H9 (cell line): Measurements from ENCODE around the gene BCCIP. TPM values are rescaled to one million over a fixed set of nuclear protein-coding genes. Genes with fewer than 3 reads are reported as not detected.

ENCODE experiments used
- DNase-seq: peaks from one replicate; pipeline ENCODE4 v3.0.0-alpha.2; 2017
- H2AFZ ChIP-seq: one replicate; pipeline ENCODE4 v1.6.1; 2013; ENCODE audit warnings: mild to moderate bottlenecking, low read length, control low read depth, moderate library complexity
- H2AK5ac ChIP-seq: 2 replicates; pipeline ENCODE4 v1.6.1; 2013; ENCODE audit warnings: low read length, control low read depth, mixed read lengths; ENCODE audit not compliant: insufficient read length
- H2BK120ac ChIP-seq: one replicate; pipeline ENCODE4 v1.6.1; 2013; ENCODE audit warnings: low read depth, mild to moderate bottlenecking, low read length, control low read depth, inconsistent platforms; ENCODE audit not compliant: poor library complexity, severe bottlenecking
- H2BK12ac ChIP-seq: 2 replicates; pipeline ENCODE4 v1.6.1; 2013; ENCODE audit warnings: low read length, control low read depth, mixed read lengths, low read depth; ENCODE audit not compliant: insufficient read length
- H2BK15ac ChIP-seq: 2 replicates; pipeline ENCODE4 v1.6.1; 2013; ENCODE audit warnings: low read depth, low read length, control low read depth
- H2BK20ac ChIP-seq: one replicate; pipeline ENCODE4 v1.6.1; 2013; ENCODE audit warnings: low read depth, mild to moderate bottlenecking, low read length, control low read depth, inconsistent platforms; ENCODE audit not compliant: poor library complexity, severe bottlenecking
- H2BK5ac ChIP-seq: 2 replicates; pipeline ENCODE4 v1.6.1; 2013; ENCODE audit warnings: low read length, control low read depth, mixed read lengths; ENCODE audit not compliant: insufficient read length
- H3K14ac ChIP-seq: 2 replicates; pipeline ENCODE4 v1.6.1; 2013; ENCODE audit warnings: low read length, control low read depth; ENCODE audit not compliant: insufficient read depth
- H3K18ac ChIP-seq: 2 replicates; pipeline ENCODE4 v1.6.1; 2013; ENCODE audit warnings: low read depth, mild to moderate bottlenecking, mixed read lengths, low read length, control low read depth; ENCODE audit not compliant: insufficient read length
- H3K23ac ChIP-seq: 2 replicates; pipeline ENCODE4 v1.6.1; 2013; ENCODE audit warnings: low read length, control low read depth, mixed read lengths, low read depth; ENCODE audit not compliant: insufficient read length
- H3K23me2 ChIP-seq: 2 replicates; pipeline ENCODE4 v1.6.1; 2013; ENCODE audit warnings: low read depth, mild to moderate bottlenecking, mixed read lengths, low read length, control low read depth; ENCODE audit not compliant: insufficient read length, poor library complexity, severe bottlenecking
- H3K27ac ChIP-seq: 2 replicates; pipeline ENCODE4 v1.5.1; 2013; ENCODE audit warnings: low read length, control low read depth, mixed read lengths, low read depth; ENCODE audit not compliant: insufficient read length
- H3K27me3 ChIP-seq: 2 replicates; pipeline ENCODE4 v1.6.1; 2013; ENCODE audit warnings: low read length, control low read depth, inconsistent platforms; ENCODE audit not compliant: insufficient read depth
- H3K4ac ChIP-seq: 2 replicates; pipeline ENCODE4 v1.6.1; 2013; ENCODE audit warnings: low read depth, mild to moderate bottlenecking, control low read depth, inconsistent platforms, low read length, moderate library complexity
- H3K4me1 ChIP-seq: 2 replicates; pipeline ENCODE4 v1.6.1; 2013; ENCODE audit warnings: low read length, control low read depth, inconsistent platforms; ENCODE audit not compliant: insufficient read depth
- H3K4me2 ChIP-seq: 2 replicates; pipeline ENCODE4 v1.6.1; 2013; ENCODE audit warnings: low read length, control low read depth, mixed read lengths; ENCODE audit not compliant: insufficient read length, insufficient read depth
- H3K56ac ChIP-seq: 2 replicates; pipeline ENCODE4 v1.6.1; 2013; ENCODE audit warnings: low read depth, mild to moderate bottlenecking, mixed read lengths, low read length, control low read depth; ENCODE audit not compliant: insufficient read length
- H3K79me1 ChIP-seq: 2 replicates; pipeline ENCODE4 v1.6.1; 2013; ENCODE audit warnings: low read depth, mild to moderate bottlenecking, moderate library complexity, low read length, control low read depth, inconsistent platforms; ENCODE audit not compliant: insufficient read depth, poor library complexity, severe bottlenecking
- H3K79me2 ChIP-seq: 2 replicates; pipeline ENCODE4 v1.6.1; 2013; ENCODE audit warnings: low read length, control low read depth, inconsistent platforms; ENCODE audit not compliant: insufficient read depth
- H3K9ac ChIP-seq: 2 replicates; pipeline ENCODE4 v1.6.1; 2013; ENCODE audit warnings: low read length, control low read depth, mixed read lengths; ENCODE audit not compliant: insufficient read length; ENCODE audit errors: extremely low read depth
- H3K9me3 ChIP-seq: one replicate; pipeline ENCODE4 v1.6.1; 2013; ENCODE audit warnings: low read depth, low read length, inconsistent platforms; ENCODE audit not compliant: control insufficient read depth
- H3T11ph ChIP-seq: one replicate; pipeline ENCODE4 v1.6.1; 2013; ENCODE audit warnings: mild to moderate bottlenecking, low read length, control low read depth, inconsistent platforms
- H4K20me1 ChIP-seq: one replicate; pipeline ENCODE4 v1.6.1; 2013; ENCODE audit not compliant: control insufficient read depth, insufficient read length, insufficient read depth
- H4K5ac ChIP-seq: 2 replicates; pipeline ENCODE4 v1.6.1; 2013; ENCODE audit warnings: low read depth, mild to moderate bottlenecking, mixed read lengths, low read length, control low read depth; ENCODE audit not compliant: insufficient read length
- H4K8ac ChIP-seq: replicated peaks from 2 replicates; pipeline ENCODE4 v1.6.1; 2013; ENCODE audit warnings: low read length, control low read depth, mixed read lengths, low read depth; ENCODE audit not compliant: insufficient read length
- H4K91ac ChIP-seq: 2 replicates; pipeline ENCODE4 v1.6.1; 2013; ENCODE audit warnings: low read depth, mild to moderate bottlenecking, moderate library complexity, mixed read lengths, low read length, control low read depth; ENCODE audit not compliant: insufficient read length
- H3K27ac Mint-ChIP-seq, 3 experiments: 2 replicates in 2 of 3; 3 replicates in 1 of 3; pipeline ENCODE4 v1.8.0; 2020 to 2021; ENCODE audit warnings: mixed read lengths in 3 of 3, mild to moderate bottlenecking in 1 of 3, moderate library complexity in 1 of 3
- H3K27me3 Mint-ChIP-seq: 2 replicates; pipeline ENCODE4 v1.8.0; 2021; ENCODE audit warnings: low read depth, mild to moderate bottlenecking, moderate library complexity, mixed read lengths
- H3K36me3 Mint-ChIP-seq, 3 experiments: 2 replicates in 2 of 3; 3 replicates in 1 of 3; pipeline ENCODE4 v1.8.0; 2020 to 2021; ENCODE audit warnings: low read depth in 3 of 3, mixed read lengths in 3 of 3; ENCODE audit not compliant: insufficient read depth in 1 of 3
- H3K4me1 Mint-ChIP-seq, 2 experiments: 2 replicates each; pipeline ENCODE4 v1.8.0; 2020; ENCODE audit warnings: mixed read lengths in 2 of 2
- H3K4me3 Mint-ChIP-seq, 2 experiments: 2 replicates in 1 of 2; 3 replicates in 1 of 2; pipeline ENCODE4 v1.8.0; 2020 to 2021; ENCODE audit warnings: mild to moderate bottlenecking in 2 of 2, mixed read lengths in 2 of 2, moderate library complexity in 1 of 2
- H3K9me3 Mint-ChIP-seq, 2 experiments: 2 replicates in 1 of 2; 3 replicates in 1 of 2; pipeline ENCODE4 v1.8.0; 2020; ENCODE audit warnings: mild to moderate bottlenecking in 2 of 2, mixed read lengths in 2 of 2, moderate library complexity in 1 of 2
- CTCF ChIP-seq: fragments of 200-600 bp; sonication (generic); conservative IDR thresholded peaks from 3 replicates; pipeline ENCODE4 v1.8.0; 2021; ENCODE audit warnings: antibody characterized with exemption, mild to moderate bottlenecking
- WGBS: extraction: QIAGEN DNeasy Blood & Tissue Kit; methylation state at CpG from one replicate; pipeline ENCODE4 v1.1.7; 2013; ENCODE audit warnings: missing lambda C conversion rate, low lambda C conversion rate, mixed read lengths; ENCODE audit not compliant: insufficient read length; ENCODE audit errors: extremely low coverage; 5-methylcytosine and 5-hydroxymethylcytosine counted together
- total RNA-seq: library from RNA; stranded (reverse); gene quantifications from 2 replicates; pipeline ENCODE4 v1.2.1, GENCODE V29; 2021

Gene BCCIP
- total RNA-seq, 1 experiment from 2014 or later = 119 TPM

- Histone ChIP-seq H3K9me3 (no peaks in the 10 kb centered on the region), H4K20me1 (no peaks in the 10 kb centered on the region), H3K18ac (no peak overlapping the region), H3K9ac (no peak overlapping the region), H3K79me1 (no peaks in the 10 kb centered on the region), H2BK5ac (no peak overlapping the region), H2AK5ac (no peak overlapping the region), H3K4me2 (no peak overlapping the region), H3K4ac (no peak overlapping the region), H3K14ac (no peak overlapping the region), H3K27ac (no peak overlapping the region), H2BK20ac (no peak overlapping the region), H3K79me2 (no peaks in the 10 kb centered on the region), H2BK120ac (no peak overlapping the region), H2BK15ac (no peak overlapping the region), H4K8ac (no peak overlapping the region), H3K23me2 (no peaks in the 10 kb centered on the region), H2BK12ac (no peak overlapping the region), H3K56ac (no peak overlapping the region), H3K23ac (no peak overlapping the region), H2AFZ (no peak overlapping the region), H4K5ac (no peak overlapping the region), H3T11ph (no peak overlapping the region), H3K4me1 (no peaks in the 10 kb centered on the region), H3K27me3 (no peaks in the 10 kb centered on the region), H4K91ac (no peak overlapping the region)
- H3K36me3 Mint-ChIP-seq = peaks cover 3 to 26% (median 25%) of the 10 kb centered on the region in 3 experiments; a peak in 6 of 7 replicates
- no peaks in the 10 kb centered on the region for H3K9me3 Mint-ChIP-seq
- no peaks in the 10 kb centered on the region for H3K27me3 Mint-ChIP-seq
- no CpG with 5 or more reads among the region's 14 CpGs for WGBS
- H3K27ac Mint-ChIP-seq = no peak overlapping the region
- no peak overlapping the region for H3K4me3 Mint-ChIP-seq
- DNase-seq = no peak
- H3K4me1 Mint-ChIP-seq = no peaks in the 10 kb centered on the region
- TF ChIP-seq CTCF = no peak
These were observed 30.7 kb upstream of the BCCIP start for GRCh38 chr10:125792342-125793300.
